ENCODE measurements around the gene EXOG.

Gene EXOG

GRCh38 chr3:38478901-38479300, 17.2 kb upstream of the EXOG start:
- no peak for DNase-seq (ENCODE audit: low read depth)
- H3K4me3 ChIP-seq (ENCODE audit: low read depth, low read length): no peak overlapping the region
- TF ChIP-seq CTCF (IDR thresholded peaks at IDR 0.05; ENCODE audit: control insufficient read depth, extremely low read depth, insufficient read depth): no peak

- TF ChIP-seq CTCF (IDR thresholded peaks at IDR 0.05; ENCODE audit: control insufficient read depth, extremely low read depth, insufficient read depth): peak; percentile 98
- H3K4me3 ChIP-seq (ENCODE audit: low read depth, low read length): no peak overlapping the region
- no peak for DNase-seq (ENCODE audit: low read depth)
Observed at GRCh38 chr3:38479431-38480092, 16.6 kb upstream of the EXOG start.

GRCh38 chr3:38480093-38480445, 16.1 kb upstream of the EXOG start:
- H3K4me3 ChIP-seq (ENCODE audit: low read depth, low read length): no peak overlapping the region
- TF ChIP-seq CTCF (IDR thresholded peaks at IDR 0.05; ENCODE audit: control insufficient read depth, extremely low read depth, insufficient read depth): no peak
- no peak for DNase-seq (ENCODE audit: low read depth)

GRCh38 chr3:38480930-38481329, 15.2 kb upstream of the EXOG start:
- TF ChIP-seq CTCF (IDR thresholded peaks at IDR 0.05; ENCODE audit: control insufficient read depth, extremely low read depth, insufficient read depth): no peak

GRCh38 chr3:38482951-38483350, 13.2 kb upstream of the EXOG start:
- H3K4me3 ChIP-seq (ENCODE audit: low read depth, low read length): no peak overlapping the region
- DNase-seq (ENCODE audit: low read depth): no peak
- no peak for TF ChIP-seq CTCF (IDR thresholded peaks at IDR 0.05; ENCODE audit: control insufficient read depth, extremely low read depth, insufficient read depth)

More at GRCh38 chr3:38480930-38481329, 15.2 kb upstream of the EXOG start:
- no peak for DNase-seq (ENCODE audit: low read depth)
- no peak overlapping the region for H3K4me3 ChIP-seq (ENCODE audit: low read depth, low read length)

- H3K4me3 ChIP-seq (ENCODE audit: low read depth, low read length): no peak overlapping the region
- no peak for TF ChIP-seq CTCF (IDR thresholded peaks at IDR 0.05; ENCODE audit: control insufficient read depth, extremely low read depth, insufficient read depth)
- no peak for DNase-seq (ENCODE audit: low read depth)
Observed at GRCh38 chr3:38487323-38487722, 8.8 kb upstream of the EXOG start.

- no peak overlapping the region for H3K4me3 ChIP-seq (ENCODE audit: low read depth, low read length)
- DNase-seq (ENCODE audit: low read depth): no peak
- no peak for TF ChIP-seq CTCF (IDR thresholded peaks at IDR 0.05; ENCODE audit: control insufficient read depth, extremely low read depth, insufficient read depth)
Observed at GRCh38 chr3:38488949-38489348, 7.2 kb upstream of the EXOG start.

All from LNCaP clone FGC (cell line).